ENCODE measurements around the gene SDK1.
"Not testable (repeated sequence)": the region's sequence is repeated elsewhere in the genome, so short reads cannot be mapped to it uniquely, and the experiment has no call there.

Gene SDK1

DNA sequence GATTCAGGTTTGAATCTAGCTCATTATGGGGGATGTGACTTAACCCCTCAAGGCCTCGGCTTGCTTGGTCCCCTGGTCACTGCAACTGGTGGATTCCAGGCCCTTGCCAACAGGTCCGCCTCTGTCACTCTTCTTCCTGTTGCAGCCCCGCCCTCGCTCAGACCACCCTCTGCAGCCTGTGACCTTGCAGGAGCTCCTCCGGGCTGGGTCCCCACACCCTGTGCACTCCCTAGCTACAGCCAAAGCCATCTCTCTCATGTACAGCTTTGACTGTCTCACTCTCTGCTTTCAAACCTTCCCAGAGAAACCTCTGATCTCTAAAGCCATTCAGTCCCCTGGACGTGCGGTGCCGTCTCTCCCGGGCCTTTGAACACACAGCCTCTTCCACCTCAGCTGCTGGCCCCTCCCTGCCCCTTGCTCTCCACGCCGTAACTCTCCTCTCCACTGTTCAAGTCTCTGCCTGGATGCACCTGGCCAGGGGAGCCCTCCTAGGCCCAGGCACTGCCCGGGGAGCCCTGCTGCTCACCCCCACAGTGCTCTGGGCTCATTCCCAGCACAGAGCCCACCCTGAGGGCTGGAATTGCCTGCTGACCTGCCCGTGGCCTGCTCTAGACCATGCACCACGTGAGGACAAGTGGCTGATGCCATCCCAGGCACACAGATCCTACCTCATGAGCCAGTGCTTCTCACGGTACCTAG lies 895.2 kb downstream of the SDK1 start:
- no peak for DNase-seq

DNA sequence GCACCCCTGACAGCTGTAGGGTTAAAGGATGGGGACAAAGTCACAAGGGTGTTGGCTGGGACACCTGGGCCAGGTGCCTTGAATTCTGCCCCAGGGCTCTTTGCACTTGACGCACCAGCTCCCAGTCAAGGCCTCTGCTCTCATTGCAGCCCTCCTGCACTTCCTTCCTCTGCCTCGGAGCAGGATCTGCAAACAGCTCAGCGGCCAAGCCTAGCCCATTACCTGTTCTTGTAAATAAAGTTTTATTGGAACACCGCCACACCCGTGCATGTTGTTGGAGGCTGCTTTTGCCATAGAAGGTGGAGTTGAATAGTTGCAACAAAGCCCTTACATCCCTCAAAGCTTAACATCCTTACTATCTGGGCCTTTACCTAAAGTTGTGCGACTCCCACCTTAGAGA lies 897.2 kb downstream of the SDK1 start:
- no peak for DNase-seq

DNA sequence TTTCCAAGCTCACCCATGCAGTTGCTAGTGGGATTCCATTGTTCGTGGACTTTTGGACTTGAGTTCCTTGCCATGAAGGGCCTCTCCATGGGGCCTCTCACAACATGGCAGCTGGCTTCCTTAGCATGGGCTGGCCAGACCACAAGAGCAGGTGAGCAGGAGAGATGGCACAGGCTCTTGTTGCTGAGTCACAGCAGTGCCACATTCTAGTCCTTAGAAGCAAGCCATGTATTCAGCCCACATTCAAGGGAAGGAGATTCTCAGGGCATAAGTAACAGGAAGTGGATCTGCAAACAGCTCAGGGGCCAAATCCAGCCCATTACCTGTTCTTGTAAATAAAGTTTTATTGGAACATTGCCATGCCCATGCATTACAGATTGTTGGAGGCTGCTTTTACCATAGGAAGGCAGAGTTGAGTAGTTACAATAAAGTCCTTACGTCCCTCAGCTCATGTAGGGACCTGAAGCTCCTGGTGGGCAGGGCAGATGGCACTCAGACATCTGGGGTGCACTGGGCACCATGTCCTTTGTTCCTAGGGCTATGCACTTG lies 899.6 kb downstream of the SDK1 start:
- no peak for DNase-seq

DNA sequence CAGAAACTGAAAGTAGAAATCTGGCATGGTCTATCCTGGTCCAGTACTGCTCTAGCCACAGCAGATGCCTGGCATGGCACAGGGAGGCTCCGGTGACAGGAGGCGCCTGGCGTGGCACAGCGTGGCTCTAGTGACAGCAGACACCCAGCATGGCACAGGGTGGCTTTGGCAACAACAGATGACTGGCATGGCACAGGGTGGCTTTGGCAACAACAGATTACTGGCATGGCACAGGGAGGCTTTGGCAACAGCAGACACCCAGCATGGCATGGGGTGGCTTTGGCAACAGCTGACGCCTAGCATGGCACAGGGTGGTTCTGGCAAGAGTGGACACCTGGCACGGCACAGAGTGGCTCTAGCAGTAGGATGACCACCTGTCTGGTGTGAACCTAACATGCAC lies 900.5 kb downstream of the SDK1 start:
- no peak for DNase-seq

DNA sequence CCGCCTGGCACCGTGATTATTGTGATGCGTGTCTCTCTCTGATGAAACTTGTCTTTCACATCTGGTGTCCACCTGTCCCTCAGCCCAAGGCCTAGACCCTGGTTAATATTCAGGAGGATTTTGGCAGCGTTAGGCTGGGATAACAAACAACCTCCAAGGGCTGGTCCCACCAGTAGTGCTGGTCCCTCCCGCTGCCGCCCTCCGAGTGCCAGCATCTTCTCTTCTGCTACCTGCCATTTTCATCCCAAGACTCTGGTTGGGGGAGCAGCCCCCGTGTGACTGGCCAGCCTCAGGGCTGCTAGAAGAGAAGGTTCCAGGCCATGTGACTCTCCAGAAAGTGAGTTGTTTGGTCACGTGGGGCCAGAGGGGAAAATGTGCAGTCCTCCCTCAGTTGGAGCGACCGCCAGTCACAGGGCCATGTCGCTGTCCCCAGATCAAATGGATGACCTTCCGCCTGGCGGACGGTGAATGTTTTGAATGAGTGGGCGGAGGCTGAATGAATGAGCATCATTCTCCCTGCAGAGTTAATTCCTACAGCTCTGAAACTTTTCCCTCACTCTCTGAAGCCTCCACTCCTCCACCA lies 901.2 kb downstream of the SDK1 start:
- no peak for DNase-seq

DNA sequence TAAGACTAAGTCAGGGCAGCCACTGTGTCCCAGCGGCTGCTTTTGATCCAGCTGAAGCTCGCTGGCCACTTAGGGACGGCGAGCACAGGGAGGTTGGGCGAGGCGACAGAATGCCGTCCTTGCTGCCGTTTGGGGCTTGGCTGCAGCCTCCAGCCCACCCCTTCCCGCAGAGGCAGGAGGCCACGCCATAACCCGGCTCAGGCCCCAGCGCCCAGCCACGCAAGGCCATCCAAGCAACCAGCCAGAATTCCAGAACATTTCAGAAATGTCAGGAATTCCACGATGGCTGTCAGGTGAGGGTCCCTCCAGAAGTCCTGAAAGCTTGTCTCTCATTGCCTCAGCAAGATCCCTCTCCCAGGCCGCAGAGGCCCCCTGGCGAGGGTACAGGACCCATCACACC lies 901.9 kb downstream of the SDK1 start:
- DNase-seq: no peak

DNA sequence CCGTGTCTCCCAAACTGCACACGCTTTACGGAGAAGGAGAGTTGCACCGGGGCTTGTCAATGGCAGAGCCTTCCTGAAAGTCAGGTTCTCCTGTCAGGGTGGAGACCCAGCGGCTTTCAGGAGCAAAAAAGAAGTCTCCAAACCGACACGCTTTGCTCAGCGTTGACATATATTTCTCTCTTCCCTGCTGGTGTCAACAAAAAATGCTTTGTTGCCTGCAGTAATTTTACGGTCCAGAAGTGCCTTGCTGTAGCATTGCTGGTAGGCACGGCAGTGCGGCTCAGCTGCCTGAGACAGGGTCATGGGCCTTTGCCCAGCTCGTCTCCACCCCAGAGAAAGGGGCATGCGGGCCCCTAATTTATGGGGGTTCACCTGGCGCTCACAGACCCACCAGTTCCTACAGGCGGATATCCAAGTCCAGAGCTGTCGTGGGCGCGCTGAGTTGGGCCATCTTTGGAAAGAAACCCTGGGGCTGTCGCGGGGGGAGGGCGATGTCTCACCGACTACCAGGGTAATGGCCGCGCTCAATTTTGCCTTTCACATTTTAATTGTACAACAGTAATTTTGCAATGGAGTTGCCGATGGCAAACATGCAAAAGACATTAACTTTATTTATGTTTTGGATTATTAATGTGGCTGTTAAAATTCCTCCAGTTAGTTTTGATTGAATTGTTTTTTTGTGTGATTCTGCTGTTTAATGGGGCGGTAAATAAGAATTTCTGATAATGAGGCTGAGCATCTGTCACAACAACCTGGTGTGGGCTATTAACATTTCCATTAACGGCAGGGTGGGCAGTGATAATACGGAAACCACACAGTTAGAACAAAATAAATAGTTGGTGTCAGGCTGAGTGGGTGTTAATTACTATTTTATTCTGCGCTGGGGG lies 902.8 kb downstream of the SDK1 start:
- no peak for DNase-seq

DNA sequence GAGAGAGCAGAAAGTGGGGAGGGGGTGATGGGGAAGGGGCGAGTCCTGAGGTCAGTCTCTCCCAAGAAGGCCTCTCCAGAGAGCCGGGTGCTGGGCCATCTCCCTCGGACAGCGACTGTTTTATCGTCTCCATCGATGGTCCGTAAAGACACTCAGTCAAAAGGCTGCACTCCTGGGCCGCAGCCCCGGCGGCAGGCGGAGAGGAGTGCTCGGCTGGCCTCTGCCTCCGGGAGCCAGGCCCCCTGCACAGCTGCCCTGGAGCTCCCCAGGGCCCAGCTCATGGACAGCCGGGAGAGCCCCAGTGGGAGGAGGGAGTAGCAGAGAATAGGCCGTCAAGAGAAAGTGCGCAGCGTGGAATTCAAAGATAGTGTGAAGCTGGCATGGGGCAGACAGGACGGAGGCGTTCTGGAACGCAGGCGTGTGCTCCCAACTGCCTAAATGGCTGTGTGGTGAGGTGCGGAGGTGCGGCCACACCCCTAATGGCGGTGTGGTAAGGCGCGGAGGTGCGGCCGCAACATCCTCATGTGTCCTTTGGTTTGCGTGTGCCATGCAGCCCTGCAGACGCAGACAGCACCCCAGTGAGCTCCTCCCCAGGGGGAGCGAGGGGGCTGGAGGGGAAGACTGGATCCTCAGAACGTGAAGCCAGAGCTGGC lies 903.6 kb downstream of the SDK1 start:
- no peak for DNase-seq

DNA sequence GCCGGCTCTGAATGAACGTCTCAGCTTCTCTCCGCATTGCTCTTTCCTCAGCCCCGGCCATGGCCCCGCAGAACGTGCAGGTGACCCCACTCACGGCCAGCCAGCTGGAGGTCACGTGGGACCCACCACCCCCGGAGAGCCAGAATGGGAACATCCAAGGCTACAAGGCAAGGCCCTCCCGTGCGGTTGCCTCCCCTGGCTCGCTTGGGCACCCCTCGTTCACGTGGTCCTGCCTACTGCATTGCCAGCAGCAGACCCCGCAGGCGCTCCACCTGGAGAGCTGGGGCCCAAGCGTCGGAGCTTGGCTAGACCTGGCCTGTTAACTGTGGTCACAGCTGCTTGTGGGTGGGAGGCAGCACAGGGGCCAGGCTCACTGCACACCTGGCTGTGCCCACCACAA lies 904.8 kb downstream of the SDK1 start:
- no peak for DNase-seq

DNA sequence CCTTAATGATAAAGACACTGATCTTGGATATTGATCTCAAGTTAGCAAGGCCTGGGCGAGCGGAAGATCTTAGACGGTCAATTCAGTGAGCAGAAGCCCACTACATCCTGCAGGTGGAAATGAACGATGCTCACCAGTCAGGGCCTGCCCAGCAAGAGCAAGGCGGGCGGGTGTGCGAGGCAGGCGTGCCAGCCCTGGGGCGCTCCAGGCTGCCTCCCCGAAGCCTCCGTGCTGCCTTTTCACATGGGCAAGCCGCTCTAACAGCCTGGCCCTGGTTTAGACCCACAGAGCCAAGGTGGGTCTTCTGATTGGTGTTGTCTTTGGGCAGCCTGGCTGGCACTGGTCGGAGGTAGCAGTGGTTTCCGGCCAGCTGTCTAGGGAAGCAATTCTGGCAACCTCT lies 906.0 kb downstream of the SDK1 start:
- no peak for DNase-seq

DNA sequence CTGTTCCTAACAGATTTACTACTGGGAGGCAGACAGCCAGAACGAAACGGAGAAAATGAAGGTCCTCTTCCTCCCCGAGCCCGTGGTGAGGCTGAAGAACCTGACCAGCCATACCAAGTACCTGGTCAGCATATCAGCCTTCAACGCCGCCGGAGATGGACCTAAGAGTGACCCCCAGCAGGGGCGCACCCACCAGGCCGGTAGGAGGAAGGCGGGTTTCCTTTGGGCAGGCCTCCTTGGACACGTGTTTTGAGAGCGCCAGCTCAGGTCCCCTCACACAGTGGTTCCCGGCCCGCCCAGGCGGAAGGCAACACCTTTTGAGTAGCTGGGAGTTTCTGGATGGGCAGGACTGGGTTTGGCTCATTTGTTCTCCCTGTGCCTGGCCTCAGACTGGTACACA lies 907.0 kb downstream of the SDK1 start:
- DNase-seq: no peak

DNA sequence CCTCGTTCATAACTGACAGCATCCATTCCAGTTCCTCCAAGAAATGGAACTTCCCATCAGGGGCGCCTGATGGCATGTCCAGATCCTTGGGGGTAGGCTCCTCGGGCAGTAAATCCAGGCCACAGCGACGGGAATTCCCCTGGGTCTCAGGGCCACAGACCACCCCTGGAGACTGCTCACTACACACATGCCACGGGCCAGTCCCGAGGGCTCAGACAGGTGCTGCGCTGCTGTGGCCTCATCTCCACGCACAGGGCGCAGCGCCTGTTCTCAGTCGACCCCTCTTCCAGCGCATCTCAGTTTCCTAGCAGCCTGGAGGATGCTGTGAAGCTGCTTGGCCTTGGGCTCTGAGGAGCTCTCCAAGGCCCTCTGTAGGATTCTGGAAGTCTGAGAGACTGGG lies 907.5 kb downstream of the SDK1 start:
- no peak for DNase-seq

DNA sequence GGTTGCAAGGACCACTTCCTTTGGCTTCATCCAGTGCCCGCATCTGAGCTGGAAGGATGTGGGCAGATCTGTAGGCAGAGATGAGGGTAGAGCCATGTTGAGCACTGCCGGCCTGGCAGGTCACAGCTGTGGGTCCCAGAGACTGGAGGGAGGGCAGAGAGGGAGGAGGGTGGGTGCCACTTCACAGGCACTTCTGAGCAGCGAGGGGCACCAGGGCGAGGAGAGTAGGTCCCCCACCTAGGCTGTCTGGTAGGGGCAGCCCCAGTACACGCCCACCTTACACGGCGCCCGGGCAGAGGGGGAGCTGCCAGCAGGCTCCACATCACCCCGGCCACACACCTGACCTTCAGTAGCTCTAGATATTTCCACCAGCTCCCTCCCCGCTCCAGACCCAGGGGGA lies 908.1 kb downstream of the SDK1 start:
- DNase-seq: no peak

DNA sequence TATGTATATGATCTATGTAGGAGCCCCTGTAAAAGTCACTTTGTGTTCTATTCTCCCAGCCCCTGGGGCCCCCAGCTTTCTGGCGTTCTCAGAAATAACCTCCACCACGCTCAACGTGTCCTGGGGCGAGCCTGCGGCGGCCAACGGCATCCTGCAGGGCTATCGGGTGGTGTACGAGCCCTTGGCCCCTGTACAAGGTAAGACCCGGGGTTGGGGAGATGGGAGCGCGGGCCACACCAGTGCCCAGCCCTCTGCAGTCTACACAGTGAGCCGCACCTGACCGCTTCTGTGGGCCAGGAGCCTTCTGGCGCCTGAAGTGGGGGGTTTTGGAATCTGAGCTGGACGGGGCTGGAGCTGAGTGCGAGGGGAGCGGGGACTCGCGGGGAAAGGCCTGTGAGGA lies 908.9 kb downstream of the SDK1 start:
- no peak for DNase-seq

DNA sequence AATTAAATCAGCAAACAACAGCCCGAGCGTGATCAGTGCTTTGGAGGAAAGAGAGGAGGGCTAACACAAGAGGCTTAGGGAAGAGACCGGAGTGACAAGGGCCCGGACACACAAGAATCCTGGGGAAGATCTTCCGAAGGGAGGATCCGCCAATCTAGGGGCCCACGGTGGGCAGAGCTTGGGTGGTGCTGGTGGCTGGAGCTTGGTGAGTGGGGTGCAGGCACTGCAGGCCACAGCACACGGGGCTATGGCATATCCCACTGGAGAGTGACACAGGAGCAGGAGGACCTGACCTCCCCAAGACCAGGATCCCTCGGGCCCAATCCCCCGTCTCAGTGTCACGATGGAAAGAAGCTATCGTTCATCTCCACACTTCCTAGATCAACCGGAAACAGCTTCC lies 909.8 kb downstream of the SDK1 start:
- DNase-seq: no peak

DNA sequence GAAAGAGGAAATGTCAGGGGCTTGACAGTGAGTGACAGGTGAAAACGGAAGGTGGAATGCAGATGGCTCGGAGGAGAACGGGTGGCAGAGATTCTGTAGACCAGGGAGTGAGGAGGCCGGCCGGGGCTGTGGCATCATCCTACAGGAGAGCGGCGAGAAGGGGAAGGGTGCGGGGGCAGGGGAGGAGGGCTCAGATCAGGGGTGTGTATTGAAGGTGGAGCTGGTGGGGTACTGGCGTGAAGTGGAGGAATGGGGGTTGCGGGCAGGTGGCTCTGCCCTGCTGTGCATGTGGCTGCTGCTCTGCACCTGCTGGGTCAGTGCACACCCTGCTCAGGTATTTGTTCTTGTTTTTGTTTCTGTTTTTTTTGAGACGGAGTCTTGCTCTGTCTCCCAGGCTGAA lies 910.2 kb downstream of the SDK1 start:
- DNase-seq: no peak

DNA sequence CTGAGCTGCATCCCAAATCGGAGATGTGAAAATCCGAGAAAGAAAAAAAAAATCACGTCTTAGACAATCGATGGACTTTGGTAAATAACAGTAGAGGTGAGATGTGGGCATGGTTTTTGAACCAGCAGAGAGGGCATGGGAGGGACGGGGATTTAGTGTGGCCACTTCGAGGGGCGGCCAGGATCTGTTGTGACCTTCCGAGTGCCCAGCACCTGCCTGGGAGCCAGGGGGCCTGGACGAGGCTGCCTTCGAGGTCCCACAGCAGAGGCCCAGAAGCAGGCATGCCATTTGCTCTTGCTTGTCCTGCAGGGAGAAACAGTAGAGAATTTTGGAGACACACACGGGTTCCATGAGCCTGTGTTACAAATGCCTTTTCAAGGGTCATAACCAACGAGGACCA lies 911.3 kb downstream of the SDK1 start:
- no peak for DNase-seq

DNA sequence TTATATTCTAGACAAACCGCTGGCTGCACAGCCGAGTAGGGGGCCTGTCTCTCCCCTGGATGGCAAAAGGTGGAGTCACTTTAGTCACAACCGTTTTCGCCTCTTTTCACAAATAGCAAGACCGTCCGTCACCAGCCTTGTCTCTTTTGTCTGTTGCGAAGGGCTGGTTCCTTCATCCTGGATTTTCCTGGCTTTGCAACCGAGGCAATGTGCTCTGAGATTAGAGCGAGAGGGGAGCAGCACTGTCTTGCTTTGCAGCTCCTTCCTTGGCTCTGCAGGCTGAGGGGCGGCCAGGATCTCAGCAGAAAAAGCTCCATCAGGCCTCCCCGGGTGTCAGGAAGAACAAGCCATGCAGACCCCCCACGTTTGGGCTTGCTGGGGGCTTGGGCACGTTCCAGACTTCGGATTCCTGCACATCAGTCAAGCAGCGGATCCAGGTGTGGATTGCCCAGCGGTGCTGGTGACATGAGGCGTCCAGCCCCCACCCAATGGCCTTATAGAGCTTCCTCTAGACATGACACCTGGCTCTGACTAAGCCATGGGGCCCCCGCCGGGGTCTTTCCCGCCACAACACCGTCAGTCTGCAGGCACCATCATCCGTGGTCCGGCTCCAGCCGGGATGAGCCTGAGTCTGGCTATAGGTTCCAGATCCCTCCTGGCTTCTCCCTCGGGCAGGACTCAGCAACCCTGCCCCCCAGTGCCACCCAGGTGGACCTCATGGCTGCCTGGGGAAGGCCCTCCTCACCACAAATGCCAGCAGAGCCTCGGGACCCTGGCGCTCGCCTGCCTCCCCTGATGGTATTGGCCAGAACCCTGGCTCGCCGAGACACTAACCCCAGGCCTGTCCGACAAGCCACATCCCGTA lies 913.5 kb downstream of the SDK1 start:
- DNase-seq: no peak

DNA sequence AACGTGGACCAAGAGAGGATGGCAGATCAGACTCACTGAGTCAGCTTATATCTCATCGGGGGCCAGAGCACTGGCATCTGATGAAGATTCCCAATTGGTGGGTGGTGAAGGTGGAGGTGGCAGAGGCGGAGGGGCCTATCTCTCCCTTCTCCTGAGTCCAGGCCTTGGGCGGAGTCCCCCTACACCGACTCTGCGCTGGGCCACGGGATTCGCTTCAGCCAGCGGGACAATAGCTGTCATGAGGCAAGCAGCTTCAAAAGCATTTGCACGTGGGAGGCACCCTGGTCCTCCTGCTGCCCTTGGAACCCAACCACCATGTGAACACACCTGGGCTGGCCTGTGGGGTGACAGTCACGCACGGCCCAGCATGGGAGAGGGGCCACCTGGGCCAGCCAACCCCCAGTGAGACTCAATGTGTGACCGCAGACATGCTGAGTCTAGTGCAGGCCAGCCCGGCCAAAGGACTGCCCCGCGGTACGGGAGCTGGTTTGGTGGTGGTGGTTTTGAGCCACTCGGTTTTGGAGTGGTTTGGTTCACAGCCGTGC lies 914.2 kb downstream of the SDK1 start:
- no peak for DNase-seq

DNA sequence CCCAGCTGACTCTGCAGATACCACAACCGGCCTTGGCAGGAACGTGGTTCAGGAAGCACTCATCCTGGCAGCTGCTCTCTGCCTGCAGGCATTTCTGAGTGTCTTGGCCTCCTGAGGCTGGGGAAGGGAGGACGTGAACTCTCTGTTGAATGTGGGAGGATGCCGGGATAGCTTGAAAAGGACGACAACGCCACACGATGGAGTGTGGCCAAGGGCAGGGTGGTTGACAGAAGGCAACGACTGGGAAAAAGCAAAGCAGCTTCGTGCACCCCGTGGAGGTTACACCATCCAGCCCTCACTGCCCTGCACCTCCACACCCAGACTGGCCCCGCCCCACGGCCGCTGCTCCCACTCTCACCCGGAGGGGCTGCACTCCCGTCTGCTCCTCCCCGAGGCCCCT lies 915.0 kb downstream of the SDK1 start:
- DNase-seq: no peak

DNA sequence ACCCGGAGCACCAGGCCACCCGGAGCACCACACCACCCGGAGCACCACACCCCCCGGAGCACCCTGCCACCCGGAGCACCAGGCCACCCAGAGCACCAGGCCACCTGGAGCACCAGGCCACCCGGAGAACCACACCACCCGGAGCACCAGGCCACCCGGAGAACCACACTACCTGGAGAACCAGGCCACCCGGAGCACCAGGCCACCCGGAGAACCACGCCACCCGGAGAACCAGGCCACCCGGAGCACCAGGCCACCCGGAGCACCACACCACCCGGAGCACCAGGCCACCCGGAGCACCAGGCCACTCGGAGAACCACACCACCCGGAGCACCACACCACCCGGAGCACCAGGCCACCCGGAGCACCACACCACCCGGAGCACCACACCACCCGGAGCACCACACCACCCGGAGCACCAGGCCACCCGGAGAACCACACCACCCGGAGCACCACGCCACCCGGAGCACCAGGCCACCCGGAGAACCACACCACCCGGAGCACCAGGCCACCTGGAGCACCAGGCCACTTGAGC lies 916.1 kb downstream of the SDK1 start:
- not testable (repeated sequence) for DNase-seq

DNA sequence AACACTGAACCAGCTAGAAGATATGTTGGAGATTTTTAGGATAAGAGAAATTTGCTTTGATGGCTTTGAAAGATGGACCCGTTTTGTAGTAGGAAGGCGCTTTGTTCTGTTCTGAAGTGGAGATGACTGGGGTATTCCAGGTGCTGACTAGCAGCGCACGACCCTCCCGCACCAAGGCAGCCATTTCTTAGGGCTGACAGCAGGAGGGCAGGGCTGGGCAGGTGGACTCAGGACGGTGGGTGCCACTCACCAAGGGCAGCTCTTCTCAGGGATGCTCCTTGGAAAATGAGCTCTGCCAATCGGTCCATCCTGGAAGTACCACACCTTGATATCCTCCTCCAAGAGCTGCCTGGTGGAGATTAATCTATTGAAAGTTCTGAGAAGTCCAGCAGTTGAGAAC lies 917.4 kb downstream of the SDK1 start:
- no peak for DNase-seq
